OCI-LY7 (cell line): ENCODE results near the gene ARID5A. TPM values are rescaled to one million over a fixed set of nuclear protein-coding genes. Genes with fewer than 3 reads are reported as not detected.

ENCODE experiments used
- Bru-seq: library from RNA; stranded (reverse); fragments of 400-500 nt; gene quantifications from one replicate; lab custom pipeline; 2021; lab: Mats Ljungman, UMichigan
- BruChase-seq, 2 experiments: library from RNA; stranded (reverse); fragments of 400-500 nt; gene quantifications; one replicate each; lab custom pipeline; 2021; lab: Mats Ljungman, UMichigan
- BruUV-seq: library from RNA; stranded (reverse); fragments of 400-500 nt; replicated peaks from 2 replicates; lab custom pipeline; 2021; lab: Mats Ljungman, UMichigan
- CTCF ChIA-PET: fragments of 300-600 bp; sonication (Branson Sonifier 250); formaldehyde crosslinking; loops from one replicate; lab custom pipeline; 2022; ENCODE audit warnings: antibody characterized with exemption; ENCODE audit not compliant: unreplicated experiment; lab: Charles Lee
- POLR2A ChIA-PET: fragments of 300-600 bp; sonication (Branson Sonifier 250); formaldehyde crosslinking; loops from one replicate; lab custom pipeline; 2022; ENCODE audit warnings: antibody characterized with exemption; lab: Charles Lee
- DNase-seq: peaks from one replicate; pipeline ENCODE4 v3.0.0-alpha.2; 2015; ENCODE audit warnings: low spot score
- H2AFZ ChIP-seq: fragments of 200-600 bp; sonication (generic), shearing (Covaris generic); 2 replicates; pipeline ENCODE4 v1.6.1; 2014; ENCODE audit warnings: mild to moderate bottlenecking, antibody characterized with exemption, low read length, moderate library complexity
- H3K27ac ChIP-seq: fragments of 200-600 bp; sonication (generic); 2 replicates; pipeline ENCODE4 v1.5.1; 2014; ENCODE audit warnings: mixed run types, low read depth, mild to moderate bottlenecking, moderate library complexity, low read length, inconsistent platforms; ENCODE audit not compliant: poor library complexity, severe bottlenecking
- H3K36me3 ChIP-seq: fragments of 200-600 bp; sonication (generic); 2 replicates; pipeline ENCODE4 v1.6.1; 2014; ENCODE audit warnings: mild to moderate bottlenecking, antibody characterized with exemption, low read length, moderate library complexity, mixed read lengths; ENCODE audit not compliant: insufficient read depth
- H3K4me1 ChIP-seq: fragments of 200-600 bp; sonication (generic); 2 replicates; pipeline ENCODE4 v1.5.1; 2014; ENCODE audit warnings: mild to moderate bottlenecking, low read length; ENCODE audit not compliant: insufficient read depth, poor library complexity, severe bottlenecking
- H3K4me2 ChIP-seq: fragments of 200-600 bp; sonication (generic); 2 replicates; pipeline ENCODE4 v1.6.1; 2014; ENCODE audit warnings: mild to moderate bottlenecking, low read length
- H3K4me3 ChIP-seq: fragments of 200-600 bp; sonication (generic); 2 replicates; pipeline ENCODE4 v1.5.1; 2014; ENCODE audit warnings: mild to moderate bottlenecking, low read depth, low read length; ENCODE audit not compliant: poor library complexity, severe bottlenecking
- H3K79me2 ChIP-seq: fragments of 200-600 bp; sonication (generic); 2 replicates; pipeline ENCODE4 v1.6.1; 2016; ENCODE audit warnings: low read depth, mild to moderate bottlenecking, low read length, moderate library complexity, mixed read lengths; ENCODE audit not compliant: insufficient read depth
- H3K9me2 ChIP-seq: fragments of 200-600 bp; sonication (generic); 2 replicates; pipeline ENCODE4 v1.6.1; 2016; ENCODE audit warnings: mild to moderate bottlenecking, low read length, mixed read lengths; ENCODE audit not compliant: insufficient read depth
- H3K9me3 ChIP-seq: fragments of 200-600 bp; sonication (generic); 2 replicates; pipeline ENCODE4 v1.6.1; 2014; ENCODE audit warnings: mild to moderate bottlenecking, mixed run types, low read length, mixed read lengths
- H4K20me1 ChIP-seq: fragments of 200-600 bp; sonication (generic); 2 replicates; pipeline ENCODE4 v1.6.1; 2014; ENCODE audit warnings: mild to moderate bottlenecking, antibody characterized with exemption, low read length, moderate library complexity, mixed read lengths; ENCODE audit not compliant: insufficient read depth
- CTCF ChIP-seq: fragments of 200-600 bp; sonication (generic); conservative IDR thresholded peaks from 2 replicates; pipeline ENCODE4 v1.5.1; 2014; ENCODE audit warnings: mild to moderate bottlenecking, antibody characterized with exemption, low read length, moderate library complexity, mixed read lengths
- EZH2phosphoT487 ChIP-seq: fragments of 200-600 bp; sonication (generic); IDR thresholded peaks from 2 replicates; pipeline ENCODE4 v1.6.1; 2018; ENCODE audit warnings: low read depth, borderline replicate concordance, mild to moderate bottlenecking, mixed run types, antibody characterized with exemption, low read length, moderate library complexity, mixed read lengths
- intact Hi-C: fragments of 100-400 bp; cut with micrococcal nuclease; formaldehyde crosslinking; loops from one replicate; pipeline ENCODE4 v1.10.0; 2022; ENCODE audit not compliant: unreplicated experiment
- long read RNA-seq: library from polyadenylated mRNA; stranded (forward); transcript quantifications from one replicate; pipeline ENCODE4 v2.0.0, GENCODE V29; 2022
- total RNA-seq, 2 experiments: library from RNA; depleted of rRNA in 1 of 2; stranded (reverse); fragments of >200 nt in 1 of 2; shearing (Covaris generic) in 1 of 2; gene quantifications; 2 replicates each; pipeline ENCODE4 v1.2.3, GENCODE V29; 2014 to 2022

The ARID5A gene
- total RNA-seq (2014; rRNA removed; shearing (Covaris generic)) = 4.4 and 6.0 TPM in 2 replicates
- 5.7 and 6.0 TPM in 2 replicates for total RNA-seq (2022)
- percentile 45 among the genes with signal in this experiment for Bru-seq, nascent RNA
- BruChase-seq, experiment 1, labeled RNA remaining after a 6-hour chase = percentile 39 among the genes with signal in this experiment
- BruChase-seq, experiment 2, labeled RNA remaining after a 2-hour chase = percentile 47 among the genes with signal in this experiment
- long read RNA-seq, partial matches to known transcripts = 3 of 17 reads
- long read RNA-seq, other reads (novel, unspliced or antisense) = 7 of 17 reads

DNA sequence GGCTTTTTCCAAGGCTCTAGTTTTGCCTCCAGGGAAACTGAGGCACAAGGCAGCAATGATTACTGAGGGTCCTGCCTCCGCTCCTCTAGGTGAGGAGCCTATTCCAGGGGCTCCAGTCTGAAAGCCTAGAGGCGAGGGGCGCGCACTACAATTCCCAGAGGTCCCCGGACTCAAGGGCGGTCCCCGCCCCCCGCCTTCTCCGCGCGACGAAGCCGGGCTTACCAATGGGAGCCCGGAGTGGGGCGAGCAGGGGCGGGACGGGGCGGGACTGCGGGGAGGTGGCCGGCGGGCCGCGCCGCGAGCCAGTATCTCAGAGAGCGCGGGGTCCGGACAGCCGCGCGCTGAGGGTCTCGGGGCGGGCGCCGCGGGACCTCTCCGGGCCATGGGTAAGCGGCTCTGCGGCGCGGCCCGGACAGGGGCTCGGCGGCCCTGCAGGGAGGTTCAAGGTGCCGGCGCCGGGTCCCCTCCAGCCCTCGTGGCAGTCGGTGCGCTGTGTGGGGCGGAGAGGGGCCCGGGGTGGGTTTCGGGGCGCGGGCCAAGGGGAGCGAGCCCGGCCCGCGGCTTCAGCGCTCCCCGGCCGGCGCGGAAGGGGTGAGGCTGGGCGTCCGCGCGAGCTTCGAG, at the start of gene ARID5A:
Gene ARID5A (plus strand): TSS at position 308 of the 621 bp plus-strand sequence. CDS start 75 bp downstream, at position 383.
- Histone ChIP-seq H3K36me3 (no peaks in the 10 kb centered on the region), H3K79me2 (no peaks in the 10 kb centered on the region), H3K4me3 (peak within 1 kb of the TSS; percentile 76), H3K4me1 (peaks cover 13% of the 10 kb centered on the region), H3K9me3 (no peaks in the 10 kb centered on the region), H4K20me1 (peaks cover 6% of the 10 kb centered on the region; the same call in 1 of the 2 replicates), H3K27ac (no peak within 1 kb of the TSS), H2AFZ (peak within 1 kb of the TSS; percentile 51; the same call in 1 of the 2 replicates), H3K9me2 (no peaks in the 10 kb centered on the region), H3K4me2 (peak within 1 kb of the TSS; percentile 76)
- BruUV-seq = no TSS peak
- ChIA-PET CTCF (no interaction called here), POLR2A (interaction anchor here (0.9 kb wide), 1 partner anchor 24 kb away, joined by 4 read pairs; no protein-coding TSS in a partner anchor)
- intact Hi-C loops = loop anchor here (2.0 kb wide), 1 partner anchor 204 kb away; the partner anchor contains the start of gene LMAN2L
- peak; percentile 94 for DNase-seq
- TF ChIP-seq CTCF (no peak), EZH2phosphoT487 (no peak)

DNA sequence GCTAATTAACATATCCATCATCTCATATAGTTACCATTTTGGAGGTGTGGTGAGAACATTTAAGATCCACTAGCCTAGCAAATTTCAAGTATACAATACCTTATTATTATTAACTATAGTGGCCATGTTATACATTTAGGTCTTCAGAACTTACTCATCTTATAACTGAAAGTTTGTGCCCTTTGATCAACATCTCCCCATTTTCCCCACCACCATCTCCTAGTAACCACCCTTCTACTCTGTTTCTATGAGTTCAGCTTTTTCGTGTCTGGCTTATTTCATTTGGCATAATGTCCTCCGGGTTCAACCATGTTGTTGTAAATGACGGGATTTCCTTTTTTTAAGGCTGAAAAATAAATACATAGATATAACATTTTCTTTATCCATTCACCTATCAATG, 47.3 kb upstream of the ARID5A start:
- intact Hi-C loops = no loop called here
- POLR2A ChIA-PET = interaction anchor here (0.7 kb wide), 1 partner anchor 99 kb away, joined by 4 read pairs; no protein-coding TSS in a partner anchor
- H3K4me2 ChIP-seq = no peak overlapping the region
- no peaks in the 10 kb centered on the region for H3K9me2 ChIP-seq
- no peaks in the 10 kb centered on the region; the same call in 1 of the 2 replicates for H3K9me3 ChIP-seq
- TF ChIP-seq CTCF = no peak
- no peak overlapping the region for H2AFZ ChIP-seq
- H4K20me1 ChIP-seq = no peaks in the 10 kb centered on the region
- CTCF ChIA-PET = no interaction called here
- H3K4me3 ChIP-seq = no peak overlapping the region
- no peaks in the 10 kb centered on the region for H3K36me3 ChIP-seq
- no peak for DNase-seq
- H3K27ac ChIP-seq = no peak overlapping the region
- BruUV-seq = no TSS peak
- no peaks in the 10 kb centered on the region for H3K79me2 ChIP-seq
- no peaks in the 10 kb centered on the region for H3K4me1 ChIP-seq
